Smooth muscle cell (in vitro differentiated cells): ENCODE results near the gene PNMA8A. TPM values are rescaled to one million over a fixed set of nuclear protein-coding genes. Genes with fewer than 3 reads are reported as not detected.

ENCODE experiments used
- DNase-seq: peaks from one replicate; lab custom pipeline; 2025; ENCODE audit not compliant: unreplicated experiment; lab: John Stamatoyannopoulos, UW
- H2AFZ ChIP-seq: fragments of 200-600 bp; sonication (generic); 2 replicates; pipeline ENCODE4 v1.6.0; 2016; ENCODE audit warnings: antibody characterized with exemption, low read depth, mild to moderate bottlenecking
- H3F3A ChIP-seq: fragments of 200-600 bp; sonication (generic); 2 replicates; pipeline ENCODE4 v1.6.0; 2017; ENCODE audit warnings: antibody characterized with exemption, low read depth
- H3K27ac ChIP-seq: fragments of 200-600 bp; sonication (generic); 2 replicates; pipeline ENCODE4 v1.5.1; 2016; ENCODE audit warnings: low read depth, mild to moderate bottlenecking
- H3K27me3 ChIP-seq: fragments of 200-600 bp; sonication (generic); 2 replicates; pipeline ENCODE4 v1.6.1; 2016; ENCODE audit warnings: low read depth, mild to moderate bottlenecking
- H3K36me3 ChIP-seq: fragments of 200-600 bp; sonication (generic); 2 replicates; pipeline ENCODE4 v1.5.1; 2016; ENCODE audit warnings: low read depth
- H3K4me1 ChIP-seq: fragments of 200-600 bp; sonication (generic); 2 replicates; pipeline ENCODE4 v1.5.1; 2016; ENCODE audit warnings: low read depth
- H3K4me2 ChIP-seq: fragments of 200-600 bp; sonication (generic); 2 replicates; pipeline ENCODE4 v1.6.0; 2016; ENCODE audit warnings: mild to moderate bottlenecking
- H3K4me3 ChIP-seq: fragments of 200-600 bp; sonication (generic); 2 replicates; pipeline ENCODE4 v1.5.1; 2016; ENCODE audit warnings: mild to moderate bottlenecking
- H3K79me2 ChIP-seq: fragments of 200-600 bp; sonication (generic); 2 replicates; pipeline ENCODE4 v1.6.0; 2016; ENCODE audit warnings: low read depth, mild to moderate bottlenecking
- H3K9ac ChIP-seq: fragments of 200-600 bp; sonication (generic); 2 replicates; pipeline ENCODE4 v1.6.0; 2016; ENCODE audit warnings: low read depth
- H3K9me3 ChIP-seq: fragments of 200-600 bp; sonication (generic); replicated peaks from 2 replicates; pipeline ENCODE4 v1.5.1; 2016; ENCODE audit warnings: low read depth
- H4K20me1 ChIP-seq: fragments of 200-600 bp; sonication (generic); 2 replicates; pipeline ENCODE4 v1.6.0; 2016; ENCODE audit warnings: low read depth
- CTCF ChIP-seq: fragments of 200-600 bp; sonication (generic); IDR thresholded peaks from 2 replicates; pipeline ENCODE4 v1.5.1; 2017; ENCODE audit warnings: borderline replicate concordance, mild to moderate bottlenecking, antibody characterized with exemption; ENCODE audit not compliant: insufficient read depth, poor library complexity, severe bottlenecking
- WGBS: methylation state at CpG from one replicate; pipeline ENCODE4 v1.1.7; 2016; ENCODE audit warnings: low lambda C conversion rate; 5-methylcytosine and 5-hydroxymethylcytosine counted together
- polyA plus RNA-seq: library from polyadenylated mRNA; unstranded; fragments of >200 nt; fragmentation: Nextera tagmentation; extraction: Ambion mirVana; gene quantifications from 2 replicates; pipeline ENCODE4 v1.2.1, GENCODE V29; 2016
- total RNA-seq: library from RNA; depleted of rRNA; stranded (reverse); fragments of >200 nt; gene quantifications from 2 replicates; pipeline ENCODE4 v1.2.3, GENCODE V29; 2014

Gene PNMA8A
- total and polyA plus RNA-seq, 2 experiments from 2014 or later = 3.6 to 16.4 TPM

DNA sequence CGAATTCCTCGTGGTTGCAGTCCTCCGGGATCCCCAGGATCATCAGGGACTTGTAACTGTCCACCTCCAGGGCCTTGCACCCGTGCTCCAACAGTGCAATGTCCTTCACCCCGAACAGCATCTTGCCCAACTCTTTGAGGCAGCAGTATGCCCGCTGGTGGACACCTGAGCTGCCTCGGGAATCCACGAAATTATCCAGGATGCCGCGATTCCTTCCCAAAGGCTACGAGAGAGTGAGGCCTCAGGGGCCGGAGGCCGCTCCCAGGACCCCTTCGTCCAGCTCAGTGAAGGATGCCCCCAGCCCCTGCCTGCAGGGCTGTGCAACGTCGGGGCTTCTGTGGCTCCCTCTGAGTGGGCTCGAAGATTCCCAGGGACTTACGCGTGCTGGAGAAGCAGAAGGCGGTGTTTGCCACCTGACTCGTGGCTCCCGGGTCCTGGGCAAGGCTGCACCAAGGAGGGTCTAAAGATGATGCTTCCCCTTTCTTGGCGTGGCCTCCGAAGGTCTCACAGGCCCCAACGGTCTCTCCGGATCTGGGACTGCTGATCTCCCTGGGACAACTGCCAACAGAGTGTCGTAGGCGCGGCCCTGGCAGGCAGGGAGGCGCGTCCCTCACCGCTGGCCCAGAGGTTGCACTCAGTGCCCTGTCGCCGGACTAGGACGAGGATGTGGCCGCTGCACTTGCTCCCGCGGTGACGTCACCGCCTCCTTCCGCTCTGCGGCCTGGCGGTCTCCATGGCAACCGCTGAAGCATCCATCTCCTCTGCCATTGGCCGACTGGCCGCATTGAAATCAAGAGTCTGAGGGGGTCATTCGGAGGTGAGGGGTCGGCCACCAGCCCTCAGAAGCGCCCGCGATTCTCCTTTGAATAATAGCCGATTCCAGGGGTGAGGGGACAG, 42.9 kb downstream of the PNMA8A start, which contains the start of gene PNMA8C:
Gene PNMA8C (minus strand): TSS at position 698 of the 897 bp plus-strand sequence. CDS start 577 bp downstream, at position 121.
- TF ChIP-seq CTCF = no peak
- no peaks in the 10 kb centered on the region for H4K20me1 ChIP-seq
- no peak within 1 kb of the TSS for H2AFZ ChIP-seq
- H3K27ac ChIP-seq = no peak within 1 kb of the TSS
- H3K36me3 ChIP-seq = no peaks in the 10 kb centered on the region
- no peak within 1 kb of the TSS for H3K9ac ChIP-seq
- H3F3A ChIP-seq = no peaks in the 10 kb centered on the region
- peaks cover 19% of the 10 kb centered on the region for H3K27me3 ChIP-seq
- H3K79me2 ChIP-seq = no peaks in the 10 kb centered on the region
- peak within 1 kb of the TSS; percentile 12 for H3K4me2 ChIP-seq
- no peak within 1 kb of the TSS for H3K4me3 ChIP-seq
- peaks cover 4% of the 10 kb centered on the region for H3K4me1 ChIP-seq
- 42% methylated on average over 52 of the region's 52 CpGs for WGBS
- no peak for DNase-seq
- no peaks in the 10 kb centered on the region for H3K9me3 ChIP-seq

- no peak overlapping the region for H3K9ac ChIP-seq
- H3K4me1 ChIP-seq = peaks cover 4% of the 10 kb centered on the region
- H3K4me3 ChIP-seq = no peak overlapping the region
- 91% methylated on average over 17 of the region's 17 CpGs for WGBS
- no peak for TF ChIP-seq CTCF
- no peaks in the 10 kb centered on the region for H3K9me3 ChIP-seq
- no peaks in the 10 kb centered on the region for H3K36me3 ChIP-seq
- H3K79me2 ChIP-seq = no peaks in the 10 kb centered on the region
- H3K4me2 ChIP-seq = no peak overlapping the region
- no peaks in the 10 kb centered on the region for H4K20me1 ChIP-seq
- no peaks in the 10 kb centered on the region for H3F3A ChIP-seq
- no peak overlapping the region for H3K27ac ChIP-seq
- H3K27me3 ChIP-seq = peaks cover 19% of the 10 kb centered on the region
- DNase-seq = no peak
- H2AFZ ChIP-seq = no peak overlapping the region
These were observed 43.8 kb downstream of the PNMA8A start for GRCh38 chr19:46427518-46428045.

- Histone ChIP-seq H2AFZ (peak overlapping the region; percentile 93), H3K9ac (peak overlapping the region; percentile 40), H4K20me1 (no peaks in the 10 kb centered on the region), H3K27ac (peak overlapping the region; percentile 48), H3K9me3 (no peaks in the 10 kb centered on the region), H3K79me2 (no peaks in the 10 kb centered on the region), H3K4me3 (peak overlapping the region; percentile 49), H3K27me3 (peaks cover 19% of the 10 kb centered on the region), H3K4me1 (peaks cover 4% of the 10 kb centered on the region), H3K4me2 (peak overlapping the region; percentile 88), H3K36me3 (no peaks in the 10 kb centered on the region), H3F3A (no peaks in the 10 kb centered on the region)
- no peak for TF ChIP-seq CTCF
- WGBS = 9% methylated on average over 32 of the region's 32 CpGs
- DNase-seq = peak; percentile 56
These were observed 44.7 kb downstream of the PNMA8A start for GRCh38 chr19:46426506-46427162.
